GM18868 (cell line): ENCODE measurements around the gene KRT14.
"Not testable (repeated sequence)": the region's sequence is repeated elsewhere in the genome, so short reads cannot be mapped to it uniquely, and the experiment has no call there.

Experiments
- ATAC-seq: cut with Tn5 transposase; IDR thresholded peaks from one replicate; pipeline ENCODE4 v1.9.1; 2021; ENCODE audit warnings: mild to moderate bottlenecking, moderate library complexity; ENCODE audit not compliant: unreplicated experiment

KRT14 gene

GRCh38 chr17:41580244-41580575, 6.5 kb downstream of the KRT14 start:
- ATAC-seq, result no peak

DNA sequence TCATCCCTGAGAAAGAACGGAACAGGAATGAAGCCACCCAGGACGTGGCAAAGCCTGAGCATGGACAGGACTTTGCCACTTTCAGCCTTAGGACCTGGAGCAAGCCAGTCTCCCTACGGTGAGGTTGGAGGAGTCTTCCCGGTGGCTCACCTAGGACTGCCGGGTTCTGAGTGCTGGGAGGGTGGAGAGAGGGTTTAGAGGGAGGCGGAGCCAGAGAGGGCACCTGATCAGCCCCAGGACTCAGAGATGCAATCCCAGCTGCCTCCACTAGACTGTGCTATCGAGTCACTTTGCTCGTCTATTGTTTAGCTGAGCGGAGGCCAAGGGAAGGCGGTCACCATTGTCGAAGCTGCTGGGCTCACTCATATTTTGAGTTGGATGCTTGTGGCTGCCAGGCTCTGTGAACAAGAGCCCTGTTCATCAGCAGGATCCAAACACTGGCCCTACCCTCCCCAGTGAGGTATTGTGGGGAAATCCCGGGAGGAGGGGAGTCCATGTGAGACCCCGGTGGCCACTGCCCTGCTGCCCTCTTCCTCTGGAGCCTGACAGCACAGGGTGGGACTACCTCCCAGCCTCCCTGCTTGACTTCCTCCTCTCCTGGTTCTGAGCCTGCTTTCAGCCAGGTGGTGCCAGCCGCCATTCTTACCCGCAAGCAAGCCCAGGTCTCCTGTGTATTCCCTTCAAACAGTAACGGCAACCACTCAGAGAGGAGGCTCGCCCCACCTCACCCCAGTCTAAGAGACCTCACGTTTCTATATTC, 7.0 kb downstream of the KRT14 start:
- ATAC-seq, result no peak

DNA sequence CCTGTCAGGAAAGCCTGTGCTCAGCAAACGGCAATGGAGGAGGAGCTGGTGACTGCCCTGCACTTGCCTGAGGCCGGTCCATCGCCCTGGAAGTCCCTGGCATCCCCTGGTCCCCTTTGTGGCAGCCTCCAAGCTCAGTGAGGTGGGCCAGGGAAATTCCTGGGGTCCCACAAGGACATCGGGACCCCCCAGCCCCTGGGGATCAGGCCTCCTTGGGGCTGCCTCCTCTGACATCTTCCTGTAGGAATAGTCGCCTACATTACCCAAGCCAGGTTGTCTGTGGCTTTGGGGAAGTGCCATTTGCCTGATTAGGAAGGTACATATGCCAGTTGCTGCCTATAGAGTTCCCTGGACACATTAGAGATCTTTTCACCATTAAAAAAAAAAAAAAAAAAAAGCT, 7.7 kb downstream of the KRT14 start:
- ATAC-seq, result no peak

DNA sequence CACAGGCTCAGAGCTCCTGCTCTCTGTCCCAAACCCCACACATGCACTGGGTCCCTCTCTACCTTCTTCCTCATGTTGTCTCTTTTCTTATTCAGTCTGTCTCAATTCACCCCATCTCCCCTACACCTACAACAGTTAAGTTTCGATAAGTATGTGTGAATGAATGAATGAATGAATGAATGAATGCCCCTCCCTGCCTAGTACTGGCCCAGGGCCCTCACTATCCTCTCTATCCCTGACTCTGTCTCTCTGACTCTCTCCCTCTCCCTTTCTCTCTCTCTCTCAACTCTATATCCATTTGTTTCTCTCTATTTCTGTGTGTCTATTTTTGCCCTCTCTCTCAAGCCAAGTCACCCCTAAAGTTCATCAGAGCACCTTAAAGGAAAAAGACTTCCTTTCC, 8.2 kb downstream of the KRT14 start:
- ATAC-seq, result no peak

GRCh38 chr17:41576740-41577139, 10.0 kb downstream of the KRT14 start:
- not testable (repeated sequence) for ATAC-seq

DNA sequence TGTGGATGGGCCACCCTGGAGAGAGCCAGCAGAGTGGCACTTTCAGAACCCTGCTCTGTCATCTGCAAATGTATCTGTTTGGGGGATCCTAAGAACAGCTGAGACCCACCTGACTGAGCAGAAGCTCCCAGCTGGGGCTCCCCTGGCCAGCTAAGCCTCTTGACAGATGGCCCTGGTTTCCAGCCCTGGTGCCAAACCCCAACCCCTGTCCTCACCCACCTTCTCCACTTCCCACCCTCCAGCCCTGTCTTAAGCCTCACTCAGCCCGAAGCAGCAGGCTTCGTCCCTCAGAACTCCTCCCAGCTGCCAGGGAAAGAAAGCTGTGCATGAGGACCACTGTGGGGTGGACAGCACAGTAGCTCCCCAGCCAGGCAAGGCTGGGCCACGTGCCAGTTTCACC, 11.4 kb downstream of the KRT14 start:
- ATAC-seq, result no peak

GRCh38 chr17:41571561-41572434, 14.9 kb downstream of the KRT14 start, which contains the start of gene KRT9:
Gene KRT9 (minus strand): TSS chr17:41572059. CDS start chr17:41571992, 67 bp downstream.
- ATAC-seq, result no peak

- ATAC-seq, result no peak
These were observed 19.4 kb downstream of the KRT14 start for GRCh38 chr17:41567317-41567716.

DNA sequence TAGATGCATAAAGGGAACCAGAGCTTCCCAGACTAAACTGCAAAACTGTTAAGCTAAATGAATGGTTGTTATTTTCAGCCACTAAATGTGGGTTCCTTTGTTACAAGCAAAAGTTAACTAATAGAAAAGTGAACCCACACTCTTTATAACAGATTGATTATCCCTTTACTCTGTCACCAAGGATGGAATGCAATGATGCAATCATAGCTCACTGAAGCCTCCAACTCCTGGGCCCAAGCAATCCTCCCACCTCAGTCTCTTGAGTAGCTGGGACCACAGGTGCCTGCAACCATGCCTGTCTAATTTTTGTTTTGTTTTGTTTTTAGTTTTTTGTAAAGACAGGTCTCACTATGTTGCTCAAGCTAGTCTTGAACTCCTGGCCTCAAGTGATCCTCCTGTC, 21.4 kb downstream of the KRT14 start:
- ATAC-seq, result no peak

DNA sequence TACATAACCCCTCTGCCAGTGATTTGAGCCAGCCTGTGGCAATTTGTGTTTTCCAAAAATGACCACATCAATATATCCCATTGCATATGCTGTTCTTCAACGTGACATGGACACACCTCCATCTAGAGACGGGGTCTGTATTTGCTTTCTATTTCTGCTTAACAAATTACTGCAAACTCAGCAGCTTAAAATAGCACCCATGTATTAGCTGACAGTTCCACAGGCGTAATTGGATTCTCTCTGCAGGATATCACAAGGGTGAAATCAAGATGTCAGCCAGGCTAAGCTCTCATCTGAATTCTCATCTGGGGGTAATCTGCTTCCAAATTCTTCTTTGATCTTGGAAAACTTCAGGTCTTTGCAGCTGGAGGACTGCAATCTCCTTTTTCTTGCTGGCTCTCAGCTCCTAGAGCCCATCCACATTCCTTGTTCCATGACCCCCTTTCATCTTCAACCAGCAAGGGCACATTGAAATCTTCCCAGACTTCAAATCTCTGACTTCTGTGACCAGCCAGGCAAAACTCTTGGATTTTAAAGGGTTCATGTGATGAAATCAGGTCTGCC, 23.0 kb downstream of the KRT14 start:
- no peak for ATAC-seq

- ATAC-seq, result no peak
These were observed 25.1 kb downstream of the KRT14 start for GRCh38 chr17:41561554-41561953.

DNA sequence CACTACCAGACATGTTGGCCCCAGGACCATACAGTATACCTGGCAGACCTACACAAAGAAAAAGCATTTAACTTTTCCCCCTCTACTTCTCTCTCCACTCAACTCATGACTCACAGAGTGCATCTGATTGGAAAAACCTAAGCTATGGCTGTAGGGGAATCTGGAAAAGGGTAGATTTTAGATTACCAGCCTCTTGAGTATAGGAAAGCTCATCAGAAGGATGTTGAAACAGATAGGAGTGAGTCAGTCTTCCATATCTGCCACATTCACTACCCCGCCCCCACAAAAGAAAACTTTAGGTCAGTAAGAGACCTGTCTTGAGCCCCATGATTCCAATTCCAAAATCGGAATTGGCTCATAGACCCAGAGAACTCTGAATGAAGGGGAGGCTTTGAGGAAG, 27.1 kb downstream of the KRT14 start:
- no peak for ATAC-seq

DNA sequence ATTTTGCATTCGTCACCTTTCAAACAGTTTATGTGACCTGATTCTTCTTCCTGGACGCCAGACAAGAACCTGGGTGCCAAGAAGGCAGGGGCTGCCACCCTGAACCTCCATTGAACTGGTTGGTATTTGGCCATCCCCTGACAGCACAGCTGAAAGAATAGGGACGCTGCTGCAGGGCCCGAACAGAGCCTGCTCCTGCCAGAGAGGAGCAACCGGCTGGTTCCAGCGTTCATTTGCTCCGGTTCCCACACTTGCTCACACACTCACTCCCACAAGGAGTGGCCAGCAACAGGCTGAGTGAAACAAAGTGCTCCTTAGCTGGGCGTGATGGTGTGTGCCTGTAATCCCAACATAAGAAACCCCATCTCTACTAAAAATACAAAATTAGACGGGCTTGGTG, 29.8 kb downstream of the KRT14 start:
- no peak for ATAC-seq

DNA sequence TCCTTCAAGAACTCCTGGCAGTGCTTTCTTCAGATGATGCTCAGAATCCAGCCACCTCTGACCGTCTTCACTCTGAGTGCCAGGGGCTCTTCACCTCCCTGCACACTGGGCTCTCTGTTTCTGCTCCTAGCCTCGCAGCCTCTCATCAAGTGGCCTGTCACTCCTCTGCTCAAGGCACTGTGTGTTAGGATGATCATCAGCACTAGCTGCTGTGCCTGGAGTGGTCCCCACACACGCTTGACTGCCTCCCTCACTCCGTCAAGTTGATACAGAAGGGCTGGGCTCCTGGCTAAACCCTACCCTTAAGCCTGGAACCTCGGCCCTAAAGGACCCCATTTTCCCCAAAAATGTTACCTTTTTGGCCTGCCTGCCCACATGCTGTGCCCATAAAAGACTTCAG, 30.4 kb downstream of the KRT14 start:
- ATAC-seq, result no peak

- ATAC-seq, result no peak
These were observed 31.4 kb downstream of the KRT14 start for GRCh38 chr17:41555105-41555887.

DNA sequence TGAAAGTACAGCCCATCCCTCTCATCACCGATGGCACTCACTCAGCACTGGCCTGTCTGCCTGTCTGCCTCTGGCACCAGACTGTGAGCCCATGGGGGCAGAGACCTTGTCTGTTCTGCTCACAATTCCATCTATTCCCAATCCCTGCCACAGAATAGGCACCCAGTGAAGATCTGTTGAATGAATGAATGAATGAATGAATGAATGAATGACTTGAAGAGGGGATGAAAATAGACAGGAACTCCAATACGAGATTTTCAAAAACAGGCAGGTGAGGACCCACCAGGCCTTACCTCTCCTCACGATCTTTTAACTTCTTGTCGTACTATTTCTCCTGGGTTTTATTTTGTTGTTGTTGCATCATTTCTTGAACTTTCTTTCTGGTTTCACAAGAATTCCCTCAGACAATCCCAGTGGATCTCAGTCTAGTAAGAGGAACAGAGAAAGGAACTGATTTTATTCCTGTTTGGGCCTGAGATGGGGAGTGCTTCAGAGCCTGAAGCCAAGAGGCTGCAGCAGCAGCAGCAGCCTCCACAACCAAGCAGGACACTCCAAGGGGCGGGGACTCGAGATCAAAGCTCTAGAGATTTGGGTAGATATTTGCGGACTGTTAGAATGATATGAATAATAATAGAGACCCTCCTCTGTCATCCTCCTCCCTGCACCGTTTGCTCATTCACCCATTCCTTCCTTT, 32.6 kb downstream of the KRT14 start:
- ATAC-seq, result no peak

- no peak for ATAC-seq
These were observed 33.5 kb downstream of the KRT14 start for GRCh38 chr17:41553176-41553575.

DNA sequence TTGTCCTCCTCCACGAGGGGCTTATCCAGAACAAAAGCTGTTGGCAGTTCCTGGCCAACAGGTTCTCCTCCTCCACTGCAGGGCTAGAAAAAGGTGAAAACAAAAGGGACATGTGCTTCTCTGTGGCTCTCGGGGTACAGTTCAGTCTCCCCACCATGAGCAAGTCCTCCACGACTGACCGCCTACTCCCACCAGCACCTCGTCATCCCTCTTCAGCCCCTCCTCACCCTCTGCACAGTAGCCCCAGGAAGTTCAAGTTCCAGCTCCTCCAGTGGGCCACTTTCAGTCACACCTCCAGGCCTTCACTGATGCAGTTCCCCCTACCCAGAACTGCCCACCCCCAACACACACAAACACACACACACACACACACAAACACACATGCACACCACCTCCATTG, 34.2 kb downstream of the KRT14 start:
- no peak for ATAC-seq

- no peak for ATAC-seq
These were observed 35.3 kb downstream of the KRT14 start for GRCh38 chr17:41551365-41551764.

- no peak for ATAC-seq
These were observed 37.1 kb downstream of the KRT14 start for GRCh38 chr17:41549596-41550039.
